Left cardiac atrium (tissue), 4 donors: ENCODE results near the gene SERTAD4. TPM values are rescaled to one million over a fixed set of nuclear protein-coding genes. Genes with fewer than 3 reads are reported as not detected.
"Not testable (repeated sequence)": the region's sequence is repeated elsewhere in the genome, so short reads cannot be mapped to it uniquely, and the experiment has no call there.

Experiments
- ATAC-seq, 2 donors: fragments of 200-7000 bp; cut with Tn5 transposase; one replicate each; pipeline ENCODE4 v1.9.1; 2020; ENCODE audit warnings: mild to moderate bottlenecking in 2 of 2, moderate library complexity in 2 of 2
- DNase-seq: peaks from one replicate; pipeline ENCODE4 v3.0.0-alpha.2; 2020
- intact Hi-C, 2 donors: fragments of 100-400 bp; cut with DNase I; formaldehyde crosslinking; loops; one replicate each; pipeline versions ENCODE4 v1.14.1 to v1.15.1; 2022 to 2023
- total RNA-seq, 2 donors: library from RNA; stranded (reverse); fragmentation: NEBNext Ultra II Directional; extraction: Animal tissue kit (Norgen Biotek cat#: 25700); gene quantifications; one replicate each; pipeline ENCODE4 v1.2.1, GENCODE V29; 2021
- donor health status: DM: no; HTN: yes; CAD: no.
- donor health status: DM: no; HTN: yes; CAD: no; lungs with severe emphysema.
- donor health status: DM: yes; HTN: yes; CAD: no.
- donor health status: Dilated cardiomyopathy.

Gene SERTAD4
- total RNA-seq, 2 donors from 2014 or later: 5.2 to 7.0 TPM

DNA sequence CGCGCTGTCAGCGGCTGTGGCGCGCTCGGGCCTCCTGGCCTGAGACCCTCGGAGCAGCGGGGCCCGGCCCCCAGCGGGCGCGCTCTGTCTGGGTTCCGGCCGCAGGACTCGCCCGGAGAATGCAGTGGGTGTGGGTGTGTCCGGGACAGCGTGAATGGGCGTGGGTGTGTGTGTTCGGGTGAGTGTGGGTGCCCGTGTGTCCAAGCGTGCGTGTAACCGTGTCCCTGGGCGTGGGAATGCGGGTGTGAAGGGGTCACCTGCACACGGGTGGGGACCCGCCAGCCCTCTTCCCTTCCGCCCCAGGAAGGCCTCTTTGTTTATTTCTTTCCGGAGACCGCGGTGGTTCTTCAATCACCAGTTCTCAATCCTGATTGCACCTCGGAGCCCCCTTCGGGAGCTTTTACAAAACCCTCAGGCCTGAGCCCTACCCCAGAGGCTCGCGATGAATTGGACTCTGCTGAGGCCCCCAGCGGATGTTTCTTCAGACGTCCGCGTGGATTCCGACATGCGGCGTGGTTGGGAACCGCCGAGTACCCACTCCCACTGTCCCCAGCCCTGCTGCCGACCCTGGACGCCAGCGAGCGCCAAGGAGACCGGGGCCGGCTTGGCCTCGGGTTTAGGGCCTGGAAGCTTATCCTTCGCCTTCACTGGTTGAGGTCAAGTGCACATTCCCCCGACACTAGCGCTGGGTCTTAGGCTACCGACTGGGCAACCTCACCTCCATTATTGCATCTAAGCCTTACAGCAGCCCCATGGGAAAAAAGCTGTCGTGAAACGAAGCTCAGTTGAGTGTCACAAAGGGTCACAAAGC, 19.3 kb downstream of the SERTAD4 start:
- no peak for DNase-seq
- intact Hi-C loops: no loop called here
- ATAC-seq: peak; percentile 43 to 59

GRCh38 chr1:210252621-210253051, 20.0 kb downstream of the SERTAD4 start:
- intact Hi-C loops: no loop called here
- DNase-seq: peak; percentile 50
- peak; percentile 51 to 68 for ATAC-seq

DNA sequence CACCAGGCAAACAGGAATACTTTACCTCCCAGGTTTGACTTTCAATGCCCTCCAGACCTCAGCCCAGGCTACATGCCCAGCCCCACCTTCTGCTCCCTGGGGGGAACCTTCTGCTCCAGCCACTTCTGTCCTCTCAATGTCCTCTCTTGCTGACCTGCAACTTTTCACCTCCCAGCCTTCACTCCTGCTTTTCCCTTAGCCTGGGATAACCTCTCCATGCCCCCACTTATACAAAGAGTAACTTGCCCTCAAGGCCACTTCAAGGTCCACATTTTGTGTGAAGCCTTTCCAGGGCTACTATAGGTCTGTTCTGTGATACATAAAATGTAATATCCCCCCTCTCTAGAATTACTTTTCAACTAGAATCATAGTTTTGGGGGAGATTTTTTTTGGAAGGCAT, 21.7 kb downstream of the SERTAD4 start:
- DNase-seq (no peak), ATAC-seq (no peak)
- intact Hi-C loops: no loop called here

- intact Hi-C loops: no loop called here
- no peak for ATAC-seq
- DNase-seq: no peak
These were observed 25.3 kb downstream of the SERTAD4 start for GRCh38 chr1:210257698-210258529.

- ATAC-seq: peak in 1 of 2 donors; percentile 24
These were observed 27.0 kb downstream of the SERTAD4 start for GRCh38 chr1:210259561-210259960.

DNA sequence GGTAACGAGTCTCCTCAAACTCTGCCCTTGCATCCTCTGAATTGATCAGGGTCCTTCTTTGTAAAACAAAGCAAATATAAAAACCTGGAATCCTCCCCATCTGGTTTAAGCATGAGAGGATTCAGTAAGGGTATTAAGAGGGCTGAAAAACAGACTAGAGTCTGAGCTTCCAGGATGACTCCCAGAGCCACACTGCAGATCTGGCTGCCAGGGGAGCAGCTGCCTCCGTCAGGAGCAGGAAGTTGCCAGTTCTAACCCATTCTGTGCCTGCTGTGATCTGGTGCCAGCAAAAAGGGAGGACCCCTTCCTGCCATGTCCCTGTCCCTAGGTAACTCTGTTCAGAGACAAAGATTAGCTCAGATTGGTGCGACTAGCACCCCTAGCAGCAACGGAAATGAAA, 27.5 kb downstream of the SERTAD4 start:
- intact Hi-C loops: no loop called here
- no peak for ATAC-seq
- no peak for DNase-seq

More at GRCh38 chr1:210259561-210259960, 27.0 kb downstream of the SERTAD4 start:
- no peak for DNase-seq
- intact Hi-C loops: no loop called here

- intact Hi-C loops: no loop called here
- ATAC-seq (peak; percentile 79 to 87), DNase-seq (peak; percentile 57)
These were observed 29.7 kb downstream of the SERTAD4 start for GRCh38 chr1:210262167-210262896.

DNA sequence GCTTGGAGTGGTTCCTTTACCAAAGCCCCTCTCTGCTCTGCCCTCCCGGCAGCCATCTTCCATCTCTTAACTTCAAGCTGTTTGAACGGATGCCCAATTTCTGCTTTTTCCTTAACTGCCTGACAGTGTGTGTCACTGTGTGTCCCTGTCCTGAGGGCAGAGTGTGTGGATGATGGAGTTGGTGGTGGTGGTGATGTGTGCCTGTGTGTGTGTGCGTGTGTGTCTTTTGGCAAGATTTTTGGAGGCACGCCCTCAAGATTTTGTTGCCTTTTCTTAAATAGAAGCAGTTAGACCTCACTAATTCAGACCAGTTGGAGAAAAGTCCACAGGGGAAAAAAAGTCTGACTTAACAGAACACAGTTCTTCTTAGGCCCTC, 30.3 kb downstream of the SERTAD4 start:
- DNase-seq (peak; percentile 53), ATAC-seq (peak; percentile 42 to 57)
- intact Hi-C loops: no loop called here

DNA sequence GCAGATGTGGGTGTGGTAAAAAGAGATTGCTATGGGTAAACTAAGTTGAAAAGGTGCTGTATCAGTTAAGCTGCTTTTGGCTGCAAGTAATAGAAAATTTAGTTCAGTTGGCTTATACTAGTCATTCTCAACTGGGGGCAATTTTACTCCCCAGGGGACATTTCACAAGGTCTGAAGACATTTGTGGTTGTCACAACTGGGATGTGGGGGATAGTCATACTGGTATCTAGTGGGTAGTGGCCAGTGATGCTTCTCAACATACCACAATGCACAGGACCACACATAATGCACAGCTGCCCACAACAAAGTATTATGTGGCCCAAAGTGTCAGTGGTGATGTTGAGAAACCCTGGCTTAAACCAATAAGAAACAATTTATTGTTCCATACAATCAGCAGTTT, 31.4 kb downstream of the SERTAD4 start:
- ATAC-seq: no peak
- DNase-seq: no peak
- intact Hi-C loops: no loop called here

DNA sequence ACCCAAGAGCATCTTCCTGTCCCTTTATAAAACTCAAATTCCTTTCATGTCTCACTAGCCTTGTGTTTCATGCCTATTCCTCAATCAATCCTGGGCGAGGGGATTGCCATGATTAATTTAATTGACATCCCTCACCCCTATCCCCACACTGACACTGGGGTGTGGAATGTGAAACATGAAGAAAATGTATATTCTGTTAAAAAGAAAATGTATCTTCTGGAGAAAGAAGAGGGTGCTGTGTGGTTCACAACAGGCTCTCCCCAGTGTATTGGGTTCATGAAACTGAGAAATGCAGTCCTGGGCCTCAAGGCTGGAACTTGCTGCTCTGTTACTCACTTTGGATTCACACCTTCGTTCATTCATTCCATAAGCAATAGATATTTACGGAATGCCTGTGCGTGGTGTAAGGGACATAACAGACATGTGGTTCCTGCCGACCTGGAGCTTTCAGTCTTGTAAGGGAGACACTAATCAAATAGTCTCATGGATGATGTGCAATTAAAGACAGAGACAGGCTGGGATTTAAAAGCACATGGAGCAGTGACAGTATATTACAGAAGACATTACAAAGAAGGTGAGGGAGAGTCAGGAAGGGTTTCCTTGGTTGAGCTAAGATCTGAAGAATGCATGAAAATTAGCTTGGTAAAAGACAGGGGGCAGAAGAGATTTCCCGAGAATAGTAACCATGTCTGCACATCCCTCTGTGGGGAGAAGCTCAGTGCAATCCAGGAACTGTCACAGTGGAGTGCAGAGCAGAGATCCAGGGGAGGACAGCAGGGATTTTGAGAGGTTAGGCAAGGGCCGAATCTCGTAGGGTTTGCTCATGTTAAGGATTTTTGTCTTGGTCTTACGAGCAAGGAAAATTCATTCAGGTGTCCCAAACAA, 32.1 kb downstream of the SERTAD4 start:
- DNase-seq (no peak), ATAC-seq (no peak)
- intact Hi-C loops: no loop called here

GRCh38 chr1:210265392-210265955, 32.9 kb downstream of the SERTAD4 start:
- ATAC-seq, intact Hi-C loops: not testable (repeated sequence)
- DNase-seq: peak; percentile 31

DNA sequence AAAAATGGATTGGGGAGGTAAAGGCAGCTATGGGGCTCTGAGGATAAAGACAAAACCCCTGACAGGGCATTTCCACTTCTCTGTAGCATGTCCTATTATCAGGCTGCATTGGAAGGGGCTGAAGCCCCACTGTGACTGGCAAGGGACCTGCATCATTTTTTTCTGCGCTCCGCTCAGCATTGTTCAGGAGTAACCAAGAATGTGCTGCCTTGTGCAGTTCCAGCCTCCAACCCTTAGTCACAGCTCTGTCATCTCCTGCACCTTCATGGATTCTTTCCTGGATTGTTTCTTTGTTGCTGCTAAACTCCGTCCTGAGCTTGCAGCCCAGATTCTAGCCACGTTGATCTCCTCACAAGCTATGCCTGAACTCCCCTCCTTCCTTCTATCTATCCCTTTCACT, 37.4 kb downstream of the SERTAD4 start:
- DNase-seq (no peak), ATAC-seq (no peak)
- intact Hi-C loops: no loop called here

DNA sequence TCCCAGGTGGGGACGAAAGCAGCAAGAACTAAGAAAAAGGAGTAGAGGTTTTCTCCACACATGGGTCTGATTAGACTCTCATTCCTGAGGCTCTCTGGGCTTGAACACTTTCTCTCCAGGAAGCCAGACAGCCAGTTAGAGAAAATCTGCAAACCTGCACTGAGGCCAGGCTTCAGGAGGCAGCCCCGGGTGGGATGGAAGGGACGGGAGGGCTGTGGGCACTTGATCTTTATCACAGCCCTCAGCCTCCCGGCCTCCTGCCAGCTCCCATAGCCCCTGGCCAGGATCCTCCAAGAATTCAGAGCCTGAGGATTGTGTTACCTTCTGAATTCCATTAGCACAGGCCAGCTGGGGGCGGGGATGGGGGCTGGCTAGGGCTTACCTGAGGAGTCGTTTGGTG, 40.1 kb downstream of the SERTAD4 start:
- ATAC-seq (no peak), DNase-seq (no peak)
- intact Hi-C loops: no loop called here

DNA sequence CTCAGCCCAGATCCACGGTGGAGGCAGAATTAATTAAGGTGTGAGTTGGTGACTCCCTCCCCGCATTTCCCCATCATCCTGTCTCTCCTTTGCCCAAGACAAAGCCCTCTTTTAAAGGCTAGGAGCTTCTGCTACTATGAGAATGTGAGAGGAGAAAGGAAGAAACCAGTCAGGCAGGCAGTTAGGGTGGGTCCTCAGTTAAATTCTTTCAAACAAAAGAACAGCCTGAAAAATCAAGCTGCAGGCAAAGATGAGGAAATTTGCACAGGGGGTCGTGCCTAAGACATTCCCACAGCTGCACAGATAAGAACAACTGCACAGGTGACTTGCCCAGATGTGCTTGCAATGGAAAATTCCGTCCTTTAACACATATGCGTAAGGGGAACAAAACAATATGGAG, 47.6 kb downstream of the SERTAD4 start:
- intact Hi-C loops: no loop called here
- no peak for ATAC-seq
- DNase-seq: no peak

- DNase-seq: no peak
- no peak for ATAC-seq
- intact Hi-C loops: no loop called here
These were observed 55.5 kb downstream of the SERTAD4 start for GRCh38 chr1:210288116-210288515.

GRCh38 chr1:210289248-210289647, 56.7 kb downstream of the SERTAD4 start:
- ATAC-seq (no peak), DNase-seq (no peak)
- intact Hi-C loops: no loop called here

DNA sequence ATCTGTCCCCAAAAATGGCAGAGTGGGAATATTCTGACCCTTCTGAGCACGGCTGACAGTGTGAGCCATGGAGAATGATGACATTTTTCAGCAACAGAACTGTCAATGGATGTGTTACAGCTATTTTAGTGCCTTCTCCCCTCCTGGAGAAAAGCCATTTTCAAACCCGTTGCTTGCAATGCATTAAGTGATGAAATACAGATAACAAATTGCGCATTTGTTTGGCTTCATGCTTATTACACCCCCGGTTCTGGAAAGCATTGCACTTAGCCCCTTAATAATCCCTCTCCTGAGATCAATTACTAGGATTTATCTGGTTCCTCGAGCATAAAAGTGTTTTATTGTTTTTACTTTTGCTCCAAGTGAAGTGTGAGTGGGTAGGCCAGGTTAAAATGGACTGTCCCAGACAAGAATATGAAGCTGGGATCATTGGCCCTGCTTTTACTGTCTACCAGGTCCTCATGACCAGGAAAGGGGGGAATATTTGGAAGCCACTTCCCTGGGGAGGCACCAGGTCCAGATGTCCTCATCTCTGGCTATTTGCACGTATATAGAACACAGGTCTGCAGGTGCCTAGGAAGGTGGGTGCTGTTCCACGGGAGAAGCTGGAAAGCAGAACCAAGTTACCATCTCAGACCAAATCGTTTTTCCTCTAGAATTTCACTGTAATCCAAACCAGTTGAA, 58.6 kb downstream of the SERTAD4 start:
- ATAC-seq: no peak
- no peak for DNase-seq
- intact Hi-C loops: loop anchor here in 1 of 2 donors (5.0 kb wide), 1 partner anchor 54 kb away; no protein-coding TSS in a partner anchor

GRCh38 chr1:210291786-210292230, 59.2 kb downstream of the SERTAD4 start:
- peak; percentile 17 to 26 for ATAC-seq
- no peak for DNase-seq
- intact Hi-C loops: loop anchor here in 1 of 2 donors (5.0 kb wide), 1 partner anchor 55 kb away; no protein-coding TSS in a partner anchor
